Kidney tubule cell (primary cell): Measurements from ENCODE around the gene NHSL2.
A peak's percentile ranks its signal among the peaks of the same experiment; 100 is the strongest.
"Not testable (repeated sequence)": the region's sequence is repeated elsewhere in the genome, so short reads cannot be mapped to it uniquely, and the experiment has no call there.

Source experiments
- DNase-seq: peaks from one replicate; pipeline ENCODE4 v3.0.0-alpha.2; 2018; ENCODE audit warnings: low spot score

The NHSL2 gene

DNA sequence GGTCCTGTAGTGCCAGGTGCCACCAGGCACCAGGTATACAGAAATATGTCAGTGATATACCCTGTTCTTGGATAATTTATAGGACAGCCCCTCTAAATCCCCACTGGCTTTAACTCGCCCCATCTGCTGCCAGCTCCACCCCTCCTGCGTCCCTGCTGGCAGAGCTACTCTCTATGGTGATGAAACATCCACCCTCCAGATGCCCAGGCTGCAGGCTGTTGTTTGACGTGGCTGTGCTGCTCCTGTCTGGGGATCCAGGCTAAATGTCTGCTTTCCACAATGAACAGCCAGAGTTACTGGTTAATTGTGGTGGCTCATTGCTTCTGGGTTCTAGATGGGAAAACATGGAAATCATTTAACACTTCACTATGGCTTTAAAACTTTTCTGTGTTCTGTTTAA, 12.9 kb downstream of the NHSL2 start:
- DNase-seq: peak; percentile 35

DNA sequence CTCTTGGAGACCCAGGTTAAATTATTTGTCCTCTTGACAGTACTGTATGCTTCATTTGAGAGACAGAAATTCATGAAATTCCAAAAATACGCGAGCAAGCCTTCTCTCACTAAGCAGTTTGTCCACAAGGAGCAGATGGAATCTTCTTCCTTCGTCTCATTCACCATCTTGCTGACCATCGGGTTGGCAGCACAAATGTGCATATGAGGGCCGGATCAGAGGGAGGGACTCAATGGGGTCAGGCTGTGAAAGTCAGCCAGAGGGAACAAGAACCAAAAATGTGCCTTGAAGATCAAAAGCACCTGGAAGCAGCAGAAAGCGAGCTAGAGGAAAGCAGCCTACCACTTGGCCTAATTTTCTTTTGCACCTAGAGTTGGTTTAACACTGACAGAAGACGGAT, 16.4 kb downstream of the NHSL2 start:
- DNase-seq: no peak

DNA sequence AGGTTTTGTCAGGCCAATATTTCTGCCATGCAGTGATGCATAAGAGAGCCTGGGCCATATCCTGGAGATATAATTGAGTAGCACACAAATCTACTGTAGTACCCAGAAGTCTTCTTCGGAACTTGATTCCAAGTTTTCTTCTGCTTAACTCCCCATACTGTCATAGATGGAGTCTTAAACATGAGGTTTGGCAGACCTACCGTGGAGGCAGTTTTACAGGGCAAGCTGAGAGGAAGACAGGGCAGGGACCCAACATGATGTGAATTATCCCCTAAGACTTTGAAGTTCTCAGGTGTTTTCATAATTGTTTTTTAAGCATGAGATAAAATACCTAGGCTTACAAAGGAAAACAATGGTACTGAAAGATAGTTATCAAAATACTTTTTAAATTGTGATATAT, 18.2 kb downstream of the NHSL2 start:
- no peak for DNase-seq

DNA sequence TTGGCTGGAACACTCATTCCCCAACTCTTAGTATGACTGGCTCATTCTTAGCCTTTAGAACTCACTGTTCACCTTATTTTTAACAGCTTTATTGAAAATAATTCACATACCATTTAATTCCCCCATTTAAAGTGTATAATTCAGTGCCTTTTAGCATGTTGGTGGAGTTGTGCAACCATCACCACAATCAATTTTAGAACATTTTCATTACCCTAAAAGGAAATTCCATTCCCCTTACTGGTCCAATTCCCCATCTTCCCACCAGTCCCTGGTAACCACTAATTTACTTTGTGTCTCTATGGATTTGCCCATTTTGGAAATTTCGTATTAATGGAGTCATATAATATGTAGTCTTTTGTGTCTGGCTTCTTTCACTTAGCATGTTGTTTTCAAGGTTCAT, 19.7 kb downstream of the NHSL2 start:
- no peak for DNase-seq

DNA sequence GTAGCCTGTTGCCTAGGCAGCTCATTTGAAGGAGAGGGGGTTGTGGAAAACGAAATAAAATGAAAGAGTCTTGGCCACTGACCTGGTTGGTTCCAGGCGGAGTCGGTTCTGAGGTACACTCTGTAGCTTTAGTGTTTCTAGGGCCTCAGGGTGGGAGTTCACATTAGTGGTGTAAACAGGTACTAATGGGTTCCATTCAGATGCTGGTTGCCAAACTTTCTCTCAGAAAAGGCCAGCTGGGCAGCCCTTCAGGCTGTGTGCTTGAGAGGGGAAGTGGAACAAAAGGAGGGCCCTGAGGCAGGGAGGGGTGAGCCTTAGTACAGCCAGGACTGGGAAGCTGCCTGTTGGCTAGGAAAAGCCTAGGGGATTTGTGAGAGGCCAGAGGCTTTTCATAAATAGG, 24.8 kb downstream of the NHSL2 start:
- no peak for DNase-seq

DNA sequence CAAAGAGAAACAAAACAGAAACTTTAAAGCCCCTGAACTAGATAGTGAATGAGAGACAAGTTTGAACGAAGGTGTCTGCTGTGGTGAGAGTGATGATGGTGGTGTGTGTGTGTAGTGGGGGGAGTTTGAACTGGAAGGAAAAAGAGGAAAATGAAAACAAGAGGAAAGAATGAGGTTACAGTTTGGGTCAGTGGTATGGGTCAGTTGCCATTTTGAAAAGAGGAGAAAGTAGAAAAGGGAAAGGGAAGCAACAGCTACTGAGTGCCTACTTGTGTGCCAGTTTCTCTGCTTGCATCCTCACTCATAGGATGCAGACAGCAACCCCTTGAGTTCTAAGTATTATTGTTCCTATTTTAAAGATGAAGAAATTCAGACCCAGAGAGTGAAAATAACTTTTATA, 26.0 kb downstream of the NHSL2 start:
- no peak for DNase-seq

DNA sequence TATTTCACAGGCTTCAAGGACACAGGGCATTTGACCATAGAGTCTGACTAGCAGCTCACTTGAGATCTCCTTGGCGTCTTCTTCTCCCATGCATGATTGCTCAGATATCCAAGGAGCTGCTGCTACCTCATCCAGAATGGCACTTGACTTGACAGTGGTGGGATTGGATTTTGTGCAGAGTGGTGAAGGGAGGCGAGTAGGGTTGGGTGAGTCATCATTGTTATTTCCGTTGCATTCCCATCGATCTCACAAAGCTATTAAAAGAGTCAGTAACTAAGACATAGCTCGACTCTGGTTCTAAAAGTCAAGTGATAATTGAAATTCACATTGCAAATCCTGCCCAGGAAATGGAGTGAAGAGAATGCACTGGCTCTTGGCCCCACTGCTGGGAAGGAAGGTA, 27.7 kb downstream of the NHSL2 start:
- no peak for DNase-seq

DNA sequence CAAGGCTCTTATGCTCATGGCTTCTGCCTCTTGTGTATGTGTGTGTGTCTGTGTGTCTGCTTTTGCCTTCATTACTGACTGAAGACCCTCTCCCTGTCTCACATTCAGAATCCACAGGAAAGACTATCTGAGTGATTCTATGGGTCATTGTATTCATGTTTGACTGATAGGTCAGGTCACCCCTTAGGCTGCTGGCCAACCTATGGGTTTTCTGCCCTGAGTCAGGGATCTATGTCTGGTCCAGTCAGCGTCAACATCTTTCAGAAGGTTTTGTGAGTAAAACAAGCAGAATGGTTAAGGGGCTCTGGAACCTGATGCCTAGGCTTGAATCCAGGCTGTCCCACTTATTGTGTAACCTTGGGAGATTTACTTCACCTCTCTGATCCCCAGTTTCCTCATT, 30.5 kb downstream of the NHSL2 start:
- DNase-seq: no peak

DNA sequence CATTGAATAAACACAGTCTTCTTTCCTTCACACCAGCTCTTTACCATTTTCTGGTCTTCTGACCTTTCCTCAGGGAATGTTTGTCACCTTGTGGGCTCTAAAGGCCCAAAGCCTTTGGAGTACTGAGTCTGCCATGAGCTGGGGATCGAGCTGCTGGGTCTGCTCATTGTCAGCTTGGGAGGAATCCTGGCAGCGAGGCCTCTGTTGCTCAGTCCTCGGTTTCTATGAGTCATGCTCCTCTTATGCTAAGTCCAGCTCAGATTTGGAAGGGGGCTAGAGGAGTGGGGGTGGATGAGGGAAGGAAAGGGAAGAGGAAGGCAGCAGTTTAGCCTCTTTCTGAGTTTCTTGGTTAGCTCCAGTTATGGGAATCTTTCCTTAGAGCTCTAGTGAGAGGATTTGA, 31.1 kb downstream of the NHSL2 start:
- DNase-seq: peak; percentile 33

DNA sequence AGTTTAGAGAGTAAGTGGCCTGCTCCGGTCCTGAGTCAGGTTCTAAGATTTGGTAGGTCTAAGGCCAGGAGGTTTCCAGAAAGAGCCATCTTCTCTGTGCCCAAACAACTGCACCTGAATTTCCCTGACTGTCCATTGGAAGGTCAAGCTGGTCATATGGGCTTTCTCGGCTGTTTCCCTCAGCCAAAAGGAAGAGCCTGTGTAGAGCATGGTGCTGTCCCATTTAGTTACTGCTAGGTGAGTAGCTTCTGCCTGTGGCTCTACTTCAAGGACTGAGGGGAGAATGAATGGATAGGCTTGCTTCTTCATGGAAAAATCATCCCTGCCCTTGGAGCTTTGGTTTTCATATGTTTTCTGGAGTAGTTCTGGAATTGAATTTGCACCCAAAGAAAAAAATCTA, 33.7 kb downstream of the NHSL2 start:
- DNase-seq: no peak

DNA sequence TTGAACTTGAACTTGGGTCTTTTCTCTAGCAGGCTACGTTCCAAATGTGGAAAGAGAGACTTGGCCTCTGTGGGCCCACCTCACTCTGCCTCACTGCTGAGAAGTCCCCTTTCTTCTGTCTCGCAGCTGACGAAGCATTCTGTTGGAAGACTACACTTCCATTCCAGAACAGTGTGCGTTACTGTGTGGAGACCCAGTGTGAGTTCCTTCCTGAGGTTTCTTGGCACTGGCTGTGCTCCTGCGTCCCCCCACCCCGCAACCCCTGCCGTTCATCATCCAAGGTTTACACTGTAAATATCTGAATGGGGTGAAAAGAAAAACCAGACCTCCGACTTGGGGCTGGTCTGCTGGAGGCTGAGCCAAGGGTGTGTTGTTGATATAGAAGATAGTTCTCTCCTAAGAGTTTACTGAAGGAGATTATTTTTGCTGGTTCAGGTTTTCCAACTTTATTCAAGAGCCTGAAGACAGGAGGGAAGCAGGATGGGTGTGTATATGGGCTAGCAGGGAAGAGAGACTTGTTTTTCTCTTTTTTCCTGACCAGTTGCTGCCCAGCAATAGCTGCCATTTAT, 34.7 kb downstream of the NHSL2 start:
- DNase-seq: no peak

DNA sequence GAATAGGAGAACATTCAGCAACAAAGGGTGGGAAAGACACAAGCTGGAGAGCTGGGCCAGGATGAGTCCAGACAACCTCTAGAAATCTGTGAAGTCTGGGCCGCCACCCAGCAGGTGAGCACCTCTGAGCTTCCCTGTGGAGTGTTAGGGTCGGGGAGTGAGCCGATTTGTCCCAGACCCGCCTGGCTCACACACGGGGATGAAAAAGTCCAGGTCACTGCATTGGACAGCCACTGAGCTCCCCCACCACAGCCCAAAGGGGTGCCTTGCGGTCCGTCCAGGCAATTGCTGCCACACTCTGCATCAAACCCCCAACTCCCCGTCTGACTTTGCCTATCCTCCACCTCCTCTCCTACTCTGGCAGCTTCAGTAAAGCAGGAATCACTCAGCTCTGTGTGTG, 38.7 kb downstream of the NHSL2 start:
- no peak for DNase-seq

DNA sequence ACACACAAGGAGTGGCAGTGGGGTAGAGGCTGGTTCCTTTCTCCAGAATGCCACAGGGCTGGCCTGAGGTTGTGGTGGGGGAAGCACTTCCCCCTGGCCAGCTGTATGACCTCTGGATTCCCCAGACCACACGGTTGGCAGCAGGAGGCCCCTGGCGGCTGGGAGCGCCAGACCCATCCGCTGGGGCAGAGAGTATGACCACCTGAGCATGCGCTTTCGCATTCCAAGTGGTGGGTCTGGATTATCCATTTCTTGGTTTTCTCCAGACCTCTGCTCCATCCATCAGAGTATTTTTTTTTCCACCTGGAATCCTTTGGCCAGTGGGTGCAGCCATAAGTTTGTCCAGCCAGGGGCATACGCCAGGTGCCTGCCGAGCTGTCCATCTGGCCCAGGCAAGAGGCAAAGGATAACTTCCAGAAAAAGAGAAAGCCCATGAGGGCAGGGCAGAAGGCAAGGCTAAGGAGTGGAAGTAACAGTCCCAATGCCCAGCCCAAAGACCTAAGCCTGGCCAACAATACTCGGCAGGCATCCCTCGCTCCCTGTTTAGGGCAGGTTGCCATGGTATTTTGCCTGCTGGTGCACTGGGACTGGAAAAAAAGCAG, 39.3 kb downstream of the NHSL2 start:
- no peak for DNase-seq

DNA sequence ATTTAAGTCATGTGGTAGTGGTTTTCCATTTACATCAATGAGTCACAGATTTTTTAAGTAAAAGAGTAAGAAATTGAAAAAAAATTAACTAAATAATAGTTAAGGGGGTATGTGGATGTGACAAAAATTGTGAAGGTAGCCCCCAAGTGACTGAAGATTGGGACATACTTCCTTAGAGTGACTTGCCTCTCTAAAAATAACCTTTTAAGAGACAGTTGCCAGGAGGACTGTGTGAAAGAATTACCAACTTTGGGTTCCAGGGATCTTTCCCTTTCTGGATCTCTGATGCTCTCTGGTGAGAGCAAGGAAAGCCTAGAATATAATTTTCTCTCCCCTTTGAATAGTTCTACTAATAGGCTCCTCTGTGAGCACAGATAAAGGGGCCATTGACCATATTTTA, 42.7 kb downstream of the NHSL2 start:
- no peak for DNase-seq

DNA sequence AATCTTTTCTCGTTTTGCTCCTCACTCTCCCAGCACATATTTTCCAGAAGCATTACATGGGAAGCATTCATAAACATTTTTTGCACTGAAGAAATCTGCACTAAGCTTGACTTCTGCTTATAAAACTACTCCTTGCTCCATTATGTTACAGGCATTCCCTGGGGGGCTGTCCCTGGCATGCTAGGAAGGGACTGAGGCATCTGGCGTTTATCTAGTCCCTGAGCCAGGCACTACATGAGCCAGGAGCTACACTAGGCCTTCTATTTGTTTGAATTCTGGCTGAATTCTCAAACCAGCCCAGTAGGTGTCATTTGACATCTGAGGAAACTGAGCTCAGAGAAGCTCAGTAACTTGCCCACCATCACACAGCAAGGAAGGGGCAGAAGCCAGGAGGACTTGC, 43.3 kb downstream of the NHSL2 start:
- no peak for DNase-seq

DNA sequence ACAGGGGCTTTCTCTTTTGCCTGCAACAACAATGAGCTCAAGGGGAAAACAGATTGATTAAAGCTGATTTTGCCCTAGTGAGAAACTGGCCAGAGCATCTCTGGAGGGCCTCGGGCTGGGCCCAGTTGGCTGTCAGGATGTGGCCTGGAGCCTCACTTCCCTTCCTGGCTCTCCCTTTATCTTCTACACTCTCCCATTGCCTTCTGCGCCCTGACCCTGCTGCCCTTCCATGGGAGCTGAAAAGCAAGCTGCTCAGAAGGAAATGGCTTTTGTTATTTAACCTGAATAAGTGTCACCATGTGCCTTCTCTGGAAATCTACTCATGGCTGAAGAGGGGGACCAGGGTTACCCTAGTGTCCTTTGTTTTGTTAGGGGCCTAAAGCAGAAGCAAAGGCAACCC, 43.8 kb downstream of the NHSL2 start:
- DNase-seq: no peak

DNA sequence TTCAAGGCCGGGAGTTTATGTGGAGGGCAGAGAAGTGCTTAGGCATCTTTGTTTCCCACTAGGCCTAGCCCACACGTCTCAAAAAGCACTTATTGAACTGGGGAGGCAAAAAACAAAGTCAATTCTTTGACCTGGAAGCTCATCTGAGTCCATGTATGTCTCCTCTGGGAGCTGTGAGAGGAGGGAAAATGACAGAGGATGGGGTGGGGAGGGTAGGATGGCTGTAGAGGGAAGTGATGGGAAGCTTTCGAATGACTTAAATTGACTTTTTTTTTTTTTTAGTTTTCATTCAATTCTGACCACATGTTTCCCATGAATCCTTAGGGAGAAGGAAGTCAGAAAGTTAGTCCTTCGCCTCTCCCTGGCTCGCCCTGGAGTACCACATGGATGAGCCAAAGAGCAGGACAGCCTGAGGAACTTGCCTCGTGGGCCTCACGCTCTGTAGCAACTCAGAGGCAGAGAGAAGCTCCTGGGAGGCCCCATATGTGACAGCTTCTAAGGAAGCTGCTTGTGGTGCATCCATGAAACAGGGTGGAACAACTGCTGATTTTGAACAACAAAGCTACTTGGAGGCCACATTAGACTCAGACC, 45.0 kb downstream of the NHSL2 start:
- DNase-seq: no peak

DNA sequence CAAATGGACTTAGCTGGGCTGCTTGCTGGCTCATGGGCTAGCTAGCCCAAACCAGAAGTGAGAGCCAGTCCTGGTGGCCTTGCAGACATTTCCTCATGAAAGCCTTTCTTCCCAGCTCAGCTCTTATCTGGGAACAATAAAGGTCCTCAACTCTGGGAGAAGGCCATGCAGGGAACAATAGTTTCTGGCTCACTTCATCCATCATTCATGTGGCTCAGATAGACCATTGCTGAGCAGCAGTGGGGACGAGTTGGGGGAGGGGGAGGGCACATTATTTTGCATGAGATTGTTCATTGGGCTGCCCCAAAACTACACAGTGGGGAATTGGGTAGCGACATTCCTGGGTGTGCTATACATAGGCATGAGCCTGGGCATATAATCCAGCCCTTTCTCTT, 47.6 kb downstream of the NHSL2 start:
- DNase-seq: no peak

DNA sequence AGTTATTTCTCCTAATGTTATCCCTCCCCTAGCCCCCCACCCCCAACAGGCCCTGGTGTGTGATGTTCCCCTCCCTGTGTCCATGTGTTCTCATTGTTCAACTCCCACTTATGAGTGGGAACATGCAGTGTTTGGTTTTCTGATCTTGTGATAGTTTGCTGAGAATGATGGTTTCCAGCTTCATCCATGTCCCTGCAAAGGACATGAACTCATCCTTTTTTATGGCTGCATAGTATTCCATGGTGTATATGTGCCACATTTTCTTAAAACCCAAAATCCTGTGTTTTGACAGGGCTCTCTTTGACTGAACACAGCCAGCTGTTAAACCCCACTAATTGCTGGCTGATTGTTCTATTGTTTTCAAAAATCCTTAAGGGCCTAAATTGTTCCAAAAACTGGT, 53.5 kb downstream of the NHSL2 start:
- not testable (repeated sequence) for DNase-seq

DNA sequence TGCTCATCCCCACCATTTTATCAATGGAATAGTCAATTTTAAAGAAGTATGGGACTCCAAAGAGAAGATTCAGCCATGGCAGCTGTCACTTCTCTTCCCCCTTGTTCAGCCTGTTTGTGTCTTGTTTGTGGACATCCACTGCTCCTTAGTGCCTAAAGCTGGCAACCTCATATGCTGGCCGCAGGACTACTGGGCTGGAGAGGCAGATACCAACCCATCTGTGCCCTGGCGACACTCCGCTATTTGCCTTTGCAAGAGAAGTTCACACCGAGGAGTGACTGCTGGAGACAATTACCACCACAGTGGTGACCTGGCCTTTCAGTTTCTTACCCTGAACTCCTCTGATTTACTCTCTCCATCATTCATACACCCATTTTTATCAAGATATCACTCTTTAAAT, 64.3 kb downstream of the NHSL2 start:
- no peak for DNase-seq

DNA sequence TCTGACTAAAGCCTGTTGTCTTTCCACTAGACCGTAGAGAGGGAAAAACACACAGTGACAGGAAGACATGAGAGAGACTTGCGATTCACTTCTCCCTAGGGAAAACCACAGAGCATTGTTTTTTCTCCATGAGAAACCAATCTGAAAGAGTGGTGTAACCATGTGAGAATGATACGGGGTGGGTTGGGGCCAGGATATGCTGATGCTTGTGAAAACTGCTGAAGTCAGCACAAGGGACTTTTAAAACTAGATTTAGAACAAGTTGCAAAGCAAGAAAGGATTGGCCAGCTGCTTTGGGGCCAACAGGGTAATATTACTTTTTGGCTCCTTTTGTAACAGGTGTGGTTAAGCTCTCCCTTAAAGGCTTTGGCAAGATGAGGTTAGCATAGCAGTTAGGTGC, 66.1 kb downstream of the NHSL2 start:
- peak; percentile 65 for DNase-seq

DNA sequence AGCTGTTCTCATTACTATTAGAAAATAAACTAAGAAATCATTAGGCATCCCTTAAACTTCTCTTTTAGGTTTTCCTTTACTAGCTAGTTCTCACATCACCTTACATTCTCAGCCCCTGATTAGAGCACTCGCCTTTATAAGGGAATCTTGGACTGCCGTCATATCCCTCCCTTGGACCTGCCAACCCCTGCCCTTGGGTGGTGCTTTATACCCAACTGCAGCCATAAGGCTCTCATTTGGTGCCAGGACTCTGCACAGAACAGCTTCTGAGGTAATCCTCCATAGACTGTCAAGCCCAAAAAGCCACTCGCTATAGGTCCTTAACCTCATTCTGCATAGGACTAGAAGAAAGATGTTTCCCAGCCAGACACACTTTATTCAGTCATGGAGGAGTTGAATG, 67.5 kb downstream of the NHSL2 start:
- DNase-seq: no peak

DNA sequence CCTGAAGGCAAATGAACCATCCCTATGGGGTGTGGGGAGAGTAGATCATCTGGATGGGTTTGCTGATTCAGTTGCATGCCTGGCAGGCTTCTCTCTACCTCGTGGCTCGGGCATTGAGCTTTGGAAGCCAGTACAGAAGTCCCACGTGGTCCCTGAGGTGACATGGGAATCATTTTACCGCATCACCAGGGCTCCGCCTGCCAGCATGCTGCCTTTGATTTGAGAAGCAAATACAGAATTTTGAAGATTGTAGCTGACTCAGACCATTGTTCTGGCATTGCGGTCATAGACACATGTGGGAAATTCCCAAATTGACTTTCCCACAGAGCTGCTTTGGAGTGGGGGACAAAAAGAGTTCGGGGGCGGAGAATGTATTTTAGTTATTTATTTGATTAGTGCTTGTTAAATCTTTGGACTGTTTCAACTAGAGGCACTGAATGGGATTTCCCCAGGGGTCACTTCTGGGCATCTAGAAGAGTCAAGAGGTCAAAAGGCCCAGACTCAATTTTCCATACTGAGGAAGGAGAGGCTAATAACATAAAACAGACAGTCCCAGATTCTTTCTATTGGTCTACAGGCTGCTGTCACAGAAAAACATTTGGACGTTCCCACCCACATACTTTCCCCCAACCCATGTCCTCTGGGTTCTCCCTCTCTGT, 79.3 kb downstream of the NHSL2 start:
- DNase-seq: peak; percentile 75

DNA sequence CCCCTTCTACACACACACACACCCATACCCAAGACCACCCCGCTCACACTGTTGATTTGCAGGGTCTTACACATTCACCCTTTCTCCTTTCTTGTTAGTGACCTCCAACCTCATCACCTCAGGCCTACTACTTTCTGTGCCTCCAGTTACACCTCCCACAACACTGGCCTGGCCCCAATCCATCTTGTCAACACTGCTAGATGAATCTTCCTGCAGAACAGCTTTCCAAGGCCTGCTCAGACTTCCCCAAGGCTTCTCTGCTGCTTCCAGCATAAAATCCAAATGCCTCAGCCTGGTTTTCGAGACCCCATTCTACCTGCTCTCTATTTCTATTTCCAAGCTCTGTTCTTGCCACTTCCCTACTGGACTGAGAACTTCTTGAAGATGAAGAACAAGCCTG, 79.9 kb downstream of the NHSL2 start:
- no peak for DNase-seq
